Measurements from ENCODE around the gene IBA57. TPM values are rescaled to one million over a fixed set of nuclear protein-coding genes. Genes with fewer than 3 reads are reported as not detected.

IBA57 gene
- total RNA-seq, 2 experiments from 2014 or later: 9.7 to 10.8 TPM

- ATAC-seq (no peak), DNase-seq (no peak)
- peaks cover 13% of the 10 kb centered on the region for H3K9me3 Mint-ChIP-seq
- H3K27me3 Mint-ChIP-seq: peaks cover 2% of the 10 kb centered on the region
- no peaks in the 10 kb centered on the region for H3K4me1 Mint-ChIP-seq (ENCODE audit: low read depth)
- ChIA-PET POLR2A (interaction anchor here (1.0 kb wide), 1 partner anchor 68 kb away, joined by 3 read pairs; no protein-coding TSS in a partner anchor), CTCF (no interaction called here)
- no peak overlapping the region for H3K4me3 Mint-ChIP-seq
- no peak for TF ChIP-seq CTCF (IDR thresholded peaks at IDR 0.05)
- H3K27ac Mint-ChIP-seq: no peak overlapping the region
- intact Hi-C loops (cut with micrococcal nuclease): no loop called here
- H3K36me3 Mint-ChIP-seq (ENCODE audit: low read depth): peaks cover 24% of the 10 kb centered on the region
Observed at GRCh38 chr1:228198977-228199590, 33.5 kb downstream of the IBA57 start.

- intact Hi-C loops (cut with micrococcal nuclease): no loop called here
- CTCF ChIA-PET: no interaction called here
Observed at GRCh38 chr1:228204958-228205357, 39.4 kb downstream of the IBA57 start.

GRCh38 chr1:228205526-228206436 is 40.2 kb downstream of the IBA57 start:
- Mint-ChIP-seq H3K9me3 (no peaks in the 10 kb centered on the region), H3K4me3 (no peak overlapping the region), H3K27ac (no peak overlapping the region), H3K36me3 (ENCODE audit: low read depth) (peaks cover 1% of the 10 kb centered on the region), H3K27me3 (peaks cover 5% of the 10 kb centered on the region), H3K4me1 (ENCODE audit: low read depth) (no peaks in the 10 kb centered on the region)
- DNase-seq: no peak
- ATAC-seq: no peak
- TF ChIP-seq CTCF (IDR thresholded peaks at IDR 0.05): no peak
- CTCF ChIA-PET: no interaction called here
- POLR2A ChIA-PET: interaction anchor here (0.6 to 0.7 kb wide), 2 partner anchors 25 to 209 kb away, joined by 3 to 4 read pairs; no protein-coding TSS in a partner anchor
- intact Hi-C loops (cut with micrococcal nuclease): no loop called here

More at GRCh38 chr1:228204958-228205357, 39.4 kb downstream of the IBA57 start:
- no peak for DNase-seq
- Mint-ChIP-seq H3K4me1 (ENCODE audit: low read depth) (no peaks in the 10 kb centered on the region), H3K27me3 (peaks cover 5% of the 10 kb centered on the region), H3K27ac (no peak overlapping the region), H3K36me3 (ENCODE audit: low read depth) (peaks cover 7% of the 10 kb centered on the region), H3K9me3 (peaks cover 2% of the 10 kb centered on the region), H3K4me3 (no peak overlapping the region)
- ATAC-seq: no peak
- TF ChIP-seq CTCF (IDR thresholded peaks at IDR 0.05): no peak
- POLR2A ChIA-PET: interaction anchor here (1.0 kb wide), 1 partner anchor 29 kb away, joined by 3 read pairs; no protein-coding TSS in a partner anchor

- ATAC-seq: no peak
- ChIA-PET POLR2A (interaction anchor here (0.6 to 0.7 kb wide), 2 partner anchors 26 to 208 kb away, joined by 3 to 4 read pairs; no protein-coding TSS in a partner anchor), CTCF (no interaction called here)
- no peak for DNase-seq
- Mint-ChIP-seq H3K27ac (no peak overlapping the region), H3K27me3 (peaks cover 5% of the 10 kb centered on the region), H3K4me1 (ENCODE audit: low read depth) (no peaks in the 10 kb centered on the region), H3K36me3 (ENCODE audit: low read depth) (no peaks in the 10 kb centered on the region), H3K9me3 (no peaks in the 10 kb centered on the region), H3K4me3 (no peak overlapping the region)
- TF ChIP-seq CTCF (IDR thresholded peaks at IDR 0.05): no peak
- intact Hi-C loops (cut with micrococcal nuclease): no loop called here
Observed at GRCh38 chr1:228206582-228207351, 41.2 kb downstream of the IBA57 start.

All from activated CD8-positive, alpha-beta T cell treated with anti-CD3 and anti-CD28 coated beads for 36 hours (primary cell).